ENCODE data around the gene WFDC10A.
"Not testable (repeated sequence)": the region's sequence is repeated elsewhere in the genome, so short reads cannot be mapped to it uniquely, and the experiment has no call there.

Gene WFDC10A

GRCh38 chr20:45629496-45630100 is at the start of gene WFDC10A:
WFDC10A (plus strand) TSS chr20:45629739; CDS start chr20:45629814, 75 bp downstream.
- peak; percentile 4 for DNase-seq (ENCODE audit: low read depth)

- no peak for DNase-seq (ENCODE audit: low read depth)
Observed at GRCh38 chr20:45581702-45582101, 47.8 kb upstream of the WFDC10A start.

GRCh38 chr20:45583502-45583901 is 46.0 kb upstream of the WFDC10A start:
- no peak for DNase-seq (ENCODE audit: low read depth)

- not testable (repeated sequence) for DNase-seq (ENCODE audit: low read depth)
Observed at GRCh38 chr20:45584294-45584693, 45.2 kb upstream of the WFDC10A start.

GRCh38 chr20:45585986-45586385 is 43.6 kb upstream of the WFDC10A start:
- DNase-seq (ENCODE audit: low read depth) = not testable (repeated sequence)

GRCh38 chr20:45588800-45589199 is 40.7 kb upstream of the WFDC10A start:
- no peak for DNase-seq (ENCODE audit: low read depth)

GRCh38 chr20:45589725-45590124 is 39.8 kb upstream of the WFDC10A start:
- DNase-seq (ENCODE audit: low read depth) = no peak

- peak; percentile 3 for DNase-seq (ENCODE audit: low read depth)
Observed at GRCh38 chr20:45592574-45593189, 36.9 kb upstream of the WFDC10A start.

GRCh38 chr20:45593498-45593897 is 36.0 kb upstream of the WFDC10A start:
- no peak for DNase-seq (ENCODE audit: low read depth)

GRCh38 chr20:45595235-45595634 is 34.3 kb upstream of the WFDC10A start:
- DNase-seq (ENCODE audit: low read depth) = no peak

- no peak for DNase-seq (ENCODE audit: low read depth)
Observed at GRCh38 chr20:45607810-45608209, 21.7 kb upstream of the WFDC10A start.

GRCh38 chr20:45611054-45611453 is 18.5 kb upstream of the WFDC10A start:
- DNase-seq (ENCODE audit: low read depth) = peak; percentile 54

- no peak for DNase-seq (ENCODE audit: low read depth)
Observed at GRCh38 chr20:45612314-45612713, 17.2 kb upstream of the WFDC10A start.

- no peak for DNase-seq (ENCODE audit: low read depth)
Observed at GRCh38 chr20:45617591-45617990, 11.9 kb upstream of the WFDC10A start.

- no peak for DNase-seq (ENCODE audit: low read depth)
Observed at GRCh38 chr20:45621593-45621992, 7.9 kb upstream of the WFDC10A start.

- no peak for DNase-seq (ENCODE audit: low read depth)
Observed at GRCh38 chr20:45626540-45626939, 3.0 kb upstream of the WFDC10A start.

- peak; percentile 2 for DNase-seq (ENCODE audit: low read depth)
Observed at GRCh38 chr20:45630371-45630770, 832 bp downstream of the WFDC10A start.

GRCh38 chr20:45631184-45631583 is 1.6 kb downstream of the WFDC10A start, which contains the start of gene WFDC9:
WFDC9 (minus strand) TSS chr20:45631284; CDS start chr20:45610181, 21,103 bp downstream.
- no peak for DNase-seq (ENCODE audit: low read depth)

GRCh38 chr20:45636513-45636912 is 7.0 kb downstream of the WFDC10A start:
- DNase-seq (ENCODE audit: low read depth) = no peak

- DNase-seq (ENCODE audit: low read depth) = no peak
Observed at GRCh38 chr20:45639687-45640086, 10.1 kb downstream of the WFDC10A start.

- not testable (repeated sequence) for DNase-seq (ENCODE audit: low read depth)
Observed at GRCh38 chr20:45641076-45641475, 11.5 kb downstream of the WFDC10A start.

GRCh38 chr20:45645869-45646268 is 16.3 kb downstream of the WFDC10A start:
- not testable (repeated sequence) for DNase-seq (ENCODE audit: low read depth)

GRCh38 chr20:45646875-45647274 is 17.3 kb downstream of the WFDC10A start:
- no peak for DNase-seq (ENCODE audit: low read depth)

Data from GM04503 (cell line).